ENCODE results near the gene AFF4. TPM values are rescaled to one million over a fixed set of nuclear protein-coding genes. Genes with fewer than 3 reads are reported as not detected.

Gene AFF4
- total and polyA plus RNA-seq, 12 donors = 9.7 to 158 (median 83.0) TPM

DNA sequence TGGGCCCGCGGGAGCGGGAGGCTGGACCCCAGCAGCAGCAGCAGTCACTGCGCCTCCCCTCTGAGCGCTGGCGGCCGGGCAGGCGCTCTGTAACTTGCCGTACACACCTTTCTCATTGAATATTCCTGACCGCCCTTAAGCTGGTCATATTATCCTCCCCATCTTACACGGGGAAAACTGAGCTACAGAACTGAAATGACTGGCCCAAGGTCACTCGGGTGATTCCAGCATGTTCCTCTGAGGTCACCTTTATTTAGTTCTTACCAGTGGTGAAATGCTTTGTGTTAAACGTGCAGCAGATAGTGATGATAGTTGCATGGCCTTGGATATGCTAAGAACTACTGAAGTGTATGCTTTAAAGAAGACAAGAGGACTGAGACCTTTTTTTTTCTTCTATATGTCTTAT is 96.4 kb downstream of the AFF4 start:
- intact Hi-C loops (cut with DNase I) = loop anchor here in 1 of 2 donors (5.0 kb wide), 1 partner anchor 35 kb away; the partner anchor contains the start of gene SHROOM1
- TF ChIP-seq, protein P1, sequence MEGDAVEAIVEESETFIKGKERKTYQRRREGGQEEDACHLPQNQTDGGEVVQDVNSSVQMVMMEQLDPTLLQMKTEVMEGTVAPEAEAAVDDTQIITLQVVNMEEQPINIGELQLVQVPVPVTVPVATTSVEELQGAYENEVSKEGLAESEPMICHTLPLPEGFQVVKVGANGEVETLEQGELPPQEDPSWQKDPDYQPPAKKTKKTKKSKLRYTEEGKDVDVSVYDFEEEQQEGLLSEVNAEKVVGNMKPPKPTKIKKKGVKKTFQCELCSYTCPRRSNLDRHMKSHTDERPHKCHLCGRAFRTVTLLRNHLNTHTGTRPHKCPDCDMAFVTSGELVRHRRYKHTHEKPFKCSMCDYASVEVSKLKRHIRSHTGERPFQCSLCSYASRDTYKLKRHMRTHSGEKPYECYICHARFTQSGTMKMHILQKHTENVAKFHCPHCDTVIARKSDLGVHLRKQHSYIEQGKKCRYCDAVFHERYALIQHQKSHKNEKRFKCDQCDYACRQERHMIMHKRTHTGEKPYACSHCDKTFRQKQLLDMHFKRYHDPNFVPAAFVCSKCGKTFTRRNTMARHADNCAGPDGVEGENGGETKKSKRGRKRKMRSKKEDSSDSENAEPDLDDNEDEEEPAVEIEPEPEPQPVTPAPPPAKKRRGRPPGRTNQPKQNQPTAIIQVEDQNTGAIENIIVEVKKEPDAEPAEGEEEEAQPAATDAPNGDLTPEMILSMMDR (IDR thresholded peaks at IDR 0.05) = no peak
- no peak for TF ChIP-seq POLR2A (IDR thresholded peaks at IDR 0.05)
- 1 to 2% (median 2%) methylated on average over 10 to 13 of the region's 13 CpGs for WGBS, 4 donors

DNA sequence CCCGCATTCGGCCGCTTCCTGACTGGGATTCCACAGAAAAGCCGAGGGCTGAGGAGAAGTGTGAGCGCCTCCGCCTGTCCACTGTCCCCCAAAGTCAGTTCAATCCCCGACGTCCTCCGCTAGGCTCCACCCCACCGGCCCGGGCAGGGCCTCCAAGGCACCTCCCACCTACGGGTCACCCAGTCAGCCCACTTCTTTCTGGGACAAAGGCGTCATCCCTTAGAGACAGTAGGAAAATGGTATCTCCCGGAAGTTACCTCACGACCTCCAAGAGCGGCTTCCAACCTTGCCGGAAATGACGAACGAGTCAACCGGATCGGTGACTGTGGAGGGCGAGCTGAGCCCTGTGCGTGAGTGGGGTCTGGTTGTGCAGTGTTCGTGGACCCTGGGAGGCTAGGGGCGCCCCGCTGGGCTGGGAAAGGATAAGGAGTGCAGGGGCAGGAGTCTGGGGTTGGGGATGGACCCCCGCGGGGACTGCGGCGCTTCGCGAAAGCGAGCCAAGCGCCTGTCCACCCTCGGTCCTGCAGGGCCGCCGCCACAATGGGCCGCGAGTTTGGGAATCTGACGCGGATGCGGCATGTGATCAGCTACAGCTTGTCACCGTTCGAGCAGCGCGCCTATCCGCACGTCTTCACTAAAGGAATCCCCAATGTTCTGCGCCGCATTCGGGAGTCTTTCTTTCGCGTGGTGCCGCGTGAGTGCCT is 96.9 kb downstream of the AFF4 start, which contains the start of the genes GDF9 and UQCRQ:
Gene GDF9, minus strand, starts transcription at position 128 of the 704 bp plus-strand sequence. CDS start 1,936 bp downstream, outside the sequence.
Gene UQCRQ, plus strand, starts transcription at position 301 of the 704 bp plus-strand sequence. Its CDS starts 240 bp downstream, at position 541.
- intact Hi-C loops (cut with DNase I) = loop anchor here in 1 of 2 donors (5.0 kb wide), 1 partner anchor 34 kb away; the partner anchor contains the start of gene SHROOM1
- H3K27ac ChIP-seq = peak within 1 kb of the TSS; percentile 88 to 97 (median 96)
- peak; percentile 74 to 96 for TF ChIP-seq POLR2A (IDR thresholded peaks at IDR 0.05)
- TF ChIP-seq, protein P1 (IDR thresholded peaks at IDR 0.05) = peak in 1 of 6 experiments; percentile 16
- H3K36me3 ChIP-seq (replicated peaks in 1 of 2) = peaks cover 0 to 24% of the 10 kb centered on the region in 2 donors
- peak; percentile 95 to 99 (median 98) for DNase-seq
- WGBS, 4 donors = 0 to 1% (median 0%) methylated on average over 7 to 55 of the region's 55 CpGs
- peak within 1 kb of the TSS; percentile 17 to 85 (median 73) for H3K4me3 ChIP-seq
- H3K4me1 ChIP-seq (replicated peaks in 1 of 2) = peaks cover 11 to 17% of the 10 kb centered on the region in 2 donors
- H3K9me3 ChIP-seq (replicated peaks in 1 of 3) = no peaks in the 10 kb centered on the region
- H3K27me3 ChIP-seq = no peaks in the 10 kb centered on the region

More for the DNA sequence above, 96.4 kb downstream of the AFF4 start:
- Histone ChIP-seq H3K36me3 (replicated peaks in 1 of 2) (peaks cover 0 to 27% of the 10 kb centered on the region in 2 donors), H3K27me3 (no peaks in the 10 kb centered on the region), H3K4me3 (peak overlapping the region; percentile 17 to 85 (median 73)), H3K27ac (peak overlapping the region; percentile 88 to 97 (median 96)), H3K4me1 (replicated peaks in 1 of 2) (peaks cover 11 to 17% of the 10 kb centered on the region in 2 donors), H3K9me3 (replicated peaks in 1 of 3) (no peaks in the 10 kb centered on the region)
- peak in 4 of 7 donors; percentile 39 to 55 (median 42) for DNase-seq

DNA sequence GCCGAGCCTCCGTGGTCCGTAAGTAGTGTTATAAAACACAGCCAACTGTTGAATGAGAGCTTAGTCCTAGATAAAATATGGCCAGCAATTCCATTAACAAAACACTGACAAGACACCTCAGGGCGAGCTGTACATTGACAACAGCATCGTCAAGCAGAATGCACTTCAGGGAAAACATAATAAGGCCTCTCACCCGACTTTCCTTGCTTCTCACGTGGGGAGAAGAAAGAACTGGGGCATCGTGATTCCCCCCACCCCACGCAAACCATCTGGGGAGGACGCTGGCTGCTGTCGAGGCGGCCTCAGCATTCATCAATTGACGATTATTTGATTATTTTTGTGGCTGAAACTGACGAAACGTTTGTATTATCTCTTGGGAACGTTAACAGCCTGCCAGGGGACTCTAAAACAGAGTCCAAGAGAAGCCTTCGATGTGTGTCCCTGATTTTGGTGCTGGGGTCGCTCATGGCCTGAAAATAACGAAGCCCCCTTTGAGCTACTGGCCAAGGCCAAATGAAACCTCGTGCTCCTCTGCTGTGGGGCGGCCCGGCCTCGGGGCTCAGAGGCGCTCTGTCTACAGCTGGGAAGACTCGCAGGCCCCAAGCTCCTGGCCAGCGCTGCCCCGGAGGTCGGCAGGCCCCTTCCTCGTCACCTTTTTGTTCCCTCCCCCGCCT is 97.6 kb downstream of the AFF4 start:
- TF ChIP-seq POLR2A (IDR thresholded peaks at IDR 0.05) = no peak
- TF ChIP-seq, protein P1 (IDR thresholded peaks at IDR 0.05) = no peak
- WGBS, 4 donors = 33 to 62% (median 41%) methylated on average over 12 to 30 of the region's 30 CpGs
- H3K9me3 ChIP-seq (replicated peaks in 1 of 3) = no peaks in the 10 kb centered on the region
- DNase-seq = no peak
- peak overlapping the region in 3 of 4 donors; percentile 14 to 71 (median 49) for H3K4me3 ChIP-seq
- peak overlapping the region in 4 of 5 donors; percentile 95 to 97 (median 96) for H3K27ac ChIP-seq
- peaks cover 11 to 17% of the 10 kb centered on the region in 2 donors for H3K4me1 ChIP-seq (replicated peaks in 1 of 2)
- intact Hi-C loops (cut with DNase I) = loop anchor here in 1 of 2 donors (5.0 kb wide), 1 partner anchor 34 kb away; the partner anchor contains the start of gene SHROOM1
- no peaks in the 10 kb centered on the region for H3K27me3 ChIP-seq
- H3K36me3 ChIP-seq (replicated peaks in 1 of 2) = peaks cover 0 to 24% of the 10 kb centered on the region in 2 donors

DNA sequence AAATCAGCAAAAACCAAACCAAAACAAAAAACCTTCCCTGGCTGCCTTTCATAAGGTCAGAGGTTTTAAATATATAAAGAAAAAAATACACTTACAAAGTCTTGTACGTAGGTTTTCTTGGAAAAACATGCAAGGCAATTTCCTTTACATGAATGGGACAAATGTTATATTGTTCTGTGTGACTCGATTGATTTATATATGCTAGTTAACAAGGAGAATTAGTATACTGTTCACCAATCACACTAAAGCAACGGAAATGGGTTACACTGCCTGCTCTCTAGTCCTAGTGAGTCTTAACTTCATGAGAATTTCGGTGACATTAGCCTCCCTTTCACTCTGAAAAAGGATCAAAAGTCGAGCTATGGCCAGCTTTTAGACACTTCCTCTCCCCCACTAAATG is 102.7 kb downstream of the AFF4 start:
- 58 to 70% (median 61%) methylated on average over 5 of the region's 5 CpGs for WGBS, 4 donors
- TF ChIP-seq, protein P1 (IDR thresholded peaks at IDR 0.05) = no peak
- TF ChIP-seq POLR2A (IDR thresholded peaks at IDR 0.05) = no peak

More for the DNA sequence above, 102.7 kb downstream of the AFF4 start:
- Histone ChIP-seq H3K36me3 (replicated peaks in 1 of 2) (no peaks in the 10 kb centered on the region), H3K4me3 (no peak overlapping the region), H3K27me3 (no peaks in the 10 kb centered on the region), H3K4me1 (replicated peaks in 1 of 2) (peaks cover 1 to 5% of the 10 kb centered on the region in 2 donors), H3K27ac (no peak overlapping the region), H3K9me3 (replicated peaks in 1 of 3) (no peaks in the 10 kb centered on the region)
- no peak for DNase-seq
- intact Hi-C loops (cut with DNase I) = no loop called here
